CD4-positive, alpha-beta memory T cell (primary cell): ENCODE measurements around the gene NUB1. TPM values are rescaled to one million over a fixed set of nuclear protein-coding genes. Genes with fewer than 3 reads are reported as not detected.
A peak's percentile ranks its signal among the peaks of the same experiment; 100 is the strongest.

Experiments used
- CTCF ChIA-PET: fragments of 350-600 bp; sonication (Branson Sonifier 250); formaldehyde crosslinking; loops from one replicate; lab custom pipeline; 2021; ENCODE audit warnings: inconsistent platforms; ENCODE audit not compliant: partially characterized antibody; lab: Charles Lee
- POLR2A ChIA-PET: fragments of 350-600 bp; sonication (Branson Sonifier 250); formaldehyde crosslinking; loops from one replicate; lab custom pipeline; 2021; ENCODE audit not compliant: partially characterized antibody; lab: Charles Lee
- DNase-seq, 5 donors: peaks; one replicate each; pipeline versions ENCODE4 v3.0.0 to v3.0.0-alpha.2; 2020 to 2022; ENCODE audit warnings: mixed read lengths in 1 of 5
- H3K27ac ChIP-seq: one replicate; pipeline ENCODE4 v1.7.0; 2013; ENCODE audit warnings: low read depth, low read length
- H3K27me3 ChIP-seq: 2 replicates; pipeline ENCODE4 v1.7.0; 2013; ENCODE audit warnings: mild to moderate bottlenecking, low read length, moderate library complexity; ENCODE audit not compliant: insufficient read depth
- H3K36me3 ChIP-seq: 2 replicates; pipeline ENCODE4 v1.7.0; 2013; ENCODE audit warnings: mild to moderate bottlenecking, low read length, moderate library complexity; ENCODE audit not compliant: insufficient read depth
- H3K4me1 ChIP-seq: 2 replicates; pipeline ENCODE4 v1.7.0; 2013; ENCODE audit warnings: mild to moderate bottlenecking, low read length, moderate library complexity; ENCODE audit not compliant: insufficient read depth
- H3K4me3 ChIP-seq, 2 donors: one replicate each; pipeline ENCODE4 v1.7.0; 2013; ENCODE audit warnings: low read length in 2 of 2, mild to moderate bottlenecking in 1 of 2
- H3K9me3 ChIP-seq, 2 donors: one replicate each; pipeline ENCODE4 v1.7.0; 2013; ENCODE audit warnings: low read length in 2 of 2, control low read depth in 1 of 2; ENCODE audit not compliant: control insufficient read depth in 1 of 2
- H3K27ac Mint-ChIP-seq, 7 donors: one replicate each; pipeline ENCODE4 v1.8.0; 2020 to 2021; ENCODE audit warnings: mixed read lengths in 7 of 7, mild to moderate bottlenecking in 6 of 7, inconsistent platforms in 3 of 7, moderate library complexity in 3 of 7
- H3K27me3 Mint-ChIP-seq, 2 donors: one replicate each; pipeline ENCODE4 v1.8.0; 2020 to 2021; ENCODE audit warnings: mixed read lengths in 2 of 2
- H3K36me3 Mint-ChIP-seq, 2 donors: one replicate each; pipeline ENCODE4 v1.8.0; 2020 to 2021; ENCODE audit warnings: mixed read lengths in 2 of 2, inconsistent platforms in 1 of 2, mild to moderate bottlenecking in 1 of 2
- H3K4me1 Mint-ChIP-seq, 4 donors: one replicate each; pipeline ENCODE4 v1.8.0; 2020 to 2021; ENCODE audit warnings: mixed read lengths in 4 of 4, mild to moderate bottlenecking in 1 of 4
- H3K4me3 Mint-ChIP-seq, 8 donors: one replicate each; pipeline ENCODE4 v1.8.0; 2020 to 2021; ENCODE audit warnings: mixed read lengths in 8 of 8, mild to moderate bottlenecking in 7 of 8, moderate library complexity in 6 of 8, inconsistent platforms in 3 of 8
- H3K9me3 Mint-ChIP-seq, 8 donors: one replicate each; pipeline ENCODE4 v1.8.0; 2020 to 2021; ENCODE audit warnings: mixed read lengths in 8 of 8, mild to moderate bottlenecking in 5 of 8, inconsistent platforms in 3 of 8, moderate library complexity in 1 of 8
- intact Hi-C: fragments of 100-400 bp; cut with micrococcal nuclease; formaldehyde crosslinking; loops from one replicate; pipeline ENCODE4 v1.15.1; 2023
- polyA plus RNA-seq, 2 donors: library from polyadenylated mRNA; unstranded; fragments of 300-500 nt; fragmentation: Illumina TruSeq; gene quantifications; one replicate each; pipeline ENCODE4 v1.2.3, GENCODE V29; 2021
- total RNA-seq, 2 experiments: library from RNA; stranded (reverse); gene quantifications; one replicate each; pipeline ENCODE4 v1.2.3, GENCODE V29; 2021

NUB1 gene
- total and polyA plus RNA-seq, 4 experiments from 2014 or later = 50.1 to 119 (median 96.4) TPM

- Mint-ChIP-seq H3K4me3 (no peak overlapping the region), H3K27me3 (peaks cover 15 to 21% of the 10 kb centered on the region in 2 donors), H3K4me1 (peaks cover 4 to 12% (median 8%) of the 10 kb centered on the region in 4 donors), H3K27ac (no peak overlapping the region), H3K9me3 (peaks cover 0 to 4% (median 0%) of the 10 kb centered on the region in 8 donors), H3K36me3 (no peaks in the 10 kb centered on the region)
- peaks cover 7% of the 10 kb centered on the region for H3K27me3 ChIP-seq
- H3K36me3 ChIP-seq = no peaks in the 10 kb centered on the region
- no peak for DNase-seq
- H3K4me1 ChIP-seq = peaks cover 5% of the 10 kb centered on the region
- no peak overlapping the region for H3K4me3 ChIP-seq
- ChIA-PET POLR2A (no interaction called here), CTCF (no interaction called here)
- no peaks in the 10 kb centered on the region for H3K9me3 ChIP-seq
- intact Hi-C loops = no loop called here
- no peak overlapping the region for H3K27ac ChIP-seq
Observed at GRCh38 chr7:151308256-151308655, 33.4 kb upstream of the NUB1 start.

DNA sequence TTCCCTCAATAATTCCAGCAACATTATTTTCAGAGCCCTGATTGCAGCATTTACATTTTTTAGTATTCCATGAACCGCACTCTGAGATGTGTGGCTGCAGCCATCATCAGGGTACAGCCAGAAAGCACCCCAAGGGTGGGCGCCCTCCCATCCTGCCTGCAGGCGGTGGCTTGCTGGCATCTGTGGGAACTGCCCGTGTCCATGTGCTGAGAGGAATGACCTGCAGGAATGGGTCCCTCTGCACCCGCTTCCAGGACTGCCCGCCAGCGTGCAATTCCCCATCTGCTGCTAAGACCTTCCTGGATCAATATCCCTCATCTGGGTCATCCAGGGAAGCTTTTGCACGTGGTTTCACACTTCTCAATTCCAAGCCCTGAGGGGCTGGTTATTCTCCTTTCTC is 32.8 kb upstream of the NUB1 start:
- POLR2A ChIA-PET = no interaction called here
- CTCF ChIA-PET = no interaction called here
- Histone ChIP-seq H3K4me1 (peaks cover 1% of the 10 kb centered on the region), H3K36me3 (no peaks in the 10 kb centered on the region), H3K9me3 (no peaks in the 10 kb centered on the region), H3K27ac (no peak overlapping the region), H3K4me3 (no peak overlapping the region), H3K27me3 (peaks cover 4% of the 10 kb centered on the region)
- Mint-ChIP-seq H3K4me1 (peaks cover 2 to 8% (median 7%) of the 10 kb centered on the region in 4 donors), H3K9me3 (peaks cover 0 to 4% (median 0%) of the 10 kb centered on the region in 8 donors), H3K36me3 (no peaks in the 10 kb centered on the region), H3K27ac (no peak overlapping the region), H3K27me3 (peaks cover 12 to 21% of the 10 kb centered on the region in 2 donors), H3K4me3 (no peak overlapping the region)
- no peak for DNase-seq
- intact Hi-C loops = no loop called here

GRCh38 chr7:151309311-151309710 is 32.3 kb upstream of the NUB1 start:
- intact Hi-C loops = no loop called here
- CTCF ChIA-PET = interaction anchor here (1.1 to 2.9 kb wide), 3 partner anchors 42 to 452 kb away, joined by 3 to 24 read pairs (median 8); no protein-coding TSS in a partner anchor

GRCh38 chr7:151310578-151310977 is 31.0 kb upstream of the NUB1 start:
- no peaks in the 10 kb centered on the region for H3K36me3 ChIP-seq
- Mint-ChIP-seq H3K9me3 (peaks cover 0 to 4% (median 0%) of the 10 kb centered on the region in 8 donors), H3K27me3 (peaks cover 2 to 15% of the 10 kb centered on the region in 2 donors), H3K4me1 (peaks cover 2 to 8% (median 5%) of the 10 kb centered on the region in 4 donors), H3K36me3 (no peaks in the 10 kb centered on the region), H3K27ac (no peak overlapping the region), H3K4me3 (no peak overlapping the region)
- POLR2A ChIA-PET = interaction anchor here (2.9 kb wide), 1 partner anchor 40 kb away, joined by 11 read pairs; no protein-coding TSS in a partner anchor
- no peak overlapping the region for H3K4me3 ChIP-seq
- no peaks in the 10 kb centered on the region for H3K27me3 ChIP-seq
- CTCF ChIA-PET = interaction anchor here (0.7 to 2.9 kb wide), 6 partner anchors 9 to 450 kb away, joined by 3 to 24 read pairs (median 4); no protein-coding TSS in a partner anchor
- H3K27ac ChIP-seq = no peak overlapping the region
- intact Hi-C loops = no loop called here
- H3K4me1 ChIP-seq = peaks cover 4% of the 10 kb centered on the region
- no peaks in the 10 kb centered on the region for H3K9me3 ChIP-seq
- DNase-seq = peak in 3 of 5 donors; percentile 14 to 24 (median 19)

More at GRCh38 chr7:151309311-151309710, 32.3 kb upstream of the NUB1 start:
- Histone ChIP-seq H3K27ac (no peak overlapping the region), H3K9me3 (no peaks in the 10 kb centered on the region), H3K4me1 (no peaks in the 10 kb centered on the region), H3K27me3 (peaks cover 3% of the 10 kb centered on the region), H3K36me3 (no peaks in the 10 kb centered on the region), H3K4me3 (no peak overlapping the region)
- peaks cover 11 to 21% of the 10 kb centered on the region in 2 donors for H3K27me3 Mint-ChIP-seq
- H3K27ac Mint-ChIP-seq = peak overlapping the region in 1 of 7 donors; percentile 89
- H3K4me3 Mint-ChIP-seq = peak overlapping the region in 1 of 8 donors; percentile 26
- H3K9me3 Mint-ChIP-seq = peaks cover 0 to 4% (median 0%) of the 10 kb centered on the region in 8 donors
- H3K4me1 Mint-ChIP-seq = peaks cover 2 to 8% (median 6%) of the 10 kb centered on the region in 4 donors
- DNase-seq = no peak
- POLR2A ChIA-PET = interaction anchor here (2.9 kb wide), 1 partner anchor 41 kb away, joined by 11 read pairs; no protein-coding TSS in a partner anchor
- H3K36me3 Mint-ChIP-seq = no peaks in the 10 kb centered on the region

DNA sequence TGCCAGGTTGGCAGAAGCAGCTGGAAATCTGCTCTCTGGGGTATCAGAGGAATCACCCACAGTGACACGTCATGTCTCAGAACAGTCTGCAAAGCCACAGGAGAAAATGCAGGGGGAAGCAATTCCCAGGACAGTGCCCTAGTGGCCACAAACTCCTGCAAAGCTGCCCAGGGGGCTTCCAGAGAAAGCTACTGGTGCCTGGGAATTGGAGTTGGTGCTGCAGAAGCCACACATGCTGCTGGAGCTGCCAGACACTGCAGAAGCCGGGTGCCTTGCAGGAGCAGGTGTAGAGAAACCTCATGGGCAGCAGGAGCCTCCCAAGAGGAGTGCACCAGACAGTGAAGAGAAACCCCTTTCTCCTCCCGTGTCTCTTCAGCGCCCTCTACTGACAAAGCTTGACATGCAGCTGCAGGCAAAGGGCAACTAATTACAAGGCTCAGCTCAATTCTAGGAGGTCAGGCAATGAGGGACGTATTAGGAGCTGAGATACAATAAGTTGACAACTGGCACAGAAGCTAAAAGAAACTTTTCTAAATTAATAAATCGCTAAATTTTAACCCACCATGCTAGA is 30.2 kb upstream of the NUB1 start:
- Histone ChIP-seq H3K27ac (no peak overlapping the region), H3K27me3 (no peaks in the 10 kb centered on the region), H3K9me3 (no peaks in the 10 kb centered on the region), H3K36me3 (no peaks in the 10 kb centered on the region), H3K4me3 (no peak overlapping the region), H3K4me1 (peaks cover 4% of the 10 kb centered on the region)
- H3K4me1 Mint-ChIP-seq = peaks cover 2 to 8% (median 5%) of the 10 kb centered on the region in 4 donors
- peaks cover 0 to 4% (median 0%) of the 10 kb centered on the region in 8 donors for H3K9me3 Mint-ChIP-seq
- ChIA-PET CTCF (interaction anchor here (0.7 to 2.9 kb wide), 5 partner anchors 9 to 138 kb away, joined by 4 to 24 read pairs (median 4); no protein-coding TSS in a partner anchor), POLR2A (interaction anchor here (2.9 kb wide), 1 partner anchor 39 kb away, joined by 11 read pairs; no protein-coding TSS in a partner anchor)
- intact Hi-C loops = no loop called here
- H3K36me3 Mint-ChIP-seq = no peaks in the 10 kb centered on the region
- H3K27me3 Mint-ChIP-seq = peaks cover 0 to 8% of the 10 kb centered on the region in 2 donors
- no peak overlapping the region for H3K27ac Mint-ChIP-seq
- DNase-seq = no peak
- no peak overlapping the region for H3K4me3 Mint-ChIP-seq

- Mint-ChIP-seq H3K4me1 (peaks cover 2 to 8% (median 5%) of the 10 kb centered on the region in 4 donors), H3K27ac (no peak overlapping the region), H3K9me3 (peaks cover 0 to 4% (median 0%) of the 10 kb centered on the region in 8 donors), H3K4me3 (no peak overlapping the region), H3K27me3 (peaks cover 0 to 4% of the 10 kb centered on the region in 2 donors), H3K36me3 (no peaks in the 10 kb centered on the region)
- ChIA-PET CTCF (interaction anchor here (1.6 kb wide), 1 partner anchor 42 kb away, joined by 4 read pairs; no protein-coding TSS in a partner anchor), POLR2A (no interaction called here)
- Histone ChIP-seq H3K27me3 (no peaks in the 10 kb centered on the region), H3K27ac (no peak overlapping the region), H3K36me3 (no peaks in the 10 kb centered on the region), H3K4me1 (peaks cover 4% of the 10 kb centered on the region), H3K9me3 (no peaks in the 10 kb centered on the region), H3K4me3 (no peak overlapping the region)
- no peak for DNase-seq
- intact Hi-C loops = no loop called here
Observed at GRCh38 chr7:151312356-151312755, 29.3 kb upstream of the NUB1 start.
